ENCODE data around the gene TCAF1.
"Not testable (repeated sequence)": the region's sequence is repeated elsewhere in the genome, so short reads cannot be mapped to it uniquely, and the experiment has no call there.

Gene TCAF1

GRCh38 chr7:143850682-143851081 lies 51.3 kb downstream of the TCAF1 start:
- H3K27me3 ChIP-seq (ENCODE audit: insufficient read depth, low read depth, severe bottlenecking), result no peaks in the 10 kb centered on the region
- H3K27ac ChIP-seq, result no peak overlapping the region
- H3K4me3 ChIP-seq (ENCODE audit: low read depth, low read length), result no peak overlapping the region
- peaks cover 3% of the 10 kb centered on the region for H3K9me3 ChIP-seq (ENCODE audit: severe bottlenecking)
- DNase-seq, result no peak
- H3K36me3 ChIP-seq, result no peaks in the 10 kb centered on the region; the same call in 1 of the 2 replicates
- TF ChIP-seq, protein P1, sequence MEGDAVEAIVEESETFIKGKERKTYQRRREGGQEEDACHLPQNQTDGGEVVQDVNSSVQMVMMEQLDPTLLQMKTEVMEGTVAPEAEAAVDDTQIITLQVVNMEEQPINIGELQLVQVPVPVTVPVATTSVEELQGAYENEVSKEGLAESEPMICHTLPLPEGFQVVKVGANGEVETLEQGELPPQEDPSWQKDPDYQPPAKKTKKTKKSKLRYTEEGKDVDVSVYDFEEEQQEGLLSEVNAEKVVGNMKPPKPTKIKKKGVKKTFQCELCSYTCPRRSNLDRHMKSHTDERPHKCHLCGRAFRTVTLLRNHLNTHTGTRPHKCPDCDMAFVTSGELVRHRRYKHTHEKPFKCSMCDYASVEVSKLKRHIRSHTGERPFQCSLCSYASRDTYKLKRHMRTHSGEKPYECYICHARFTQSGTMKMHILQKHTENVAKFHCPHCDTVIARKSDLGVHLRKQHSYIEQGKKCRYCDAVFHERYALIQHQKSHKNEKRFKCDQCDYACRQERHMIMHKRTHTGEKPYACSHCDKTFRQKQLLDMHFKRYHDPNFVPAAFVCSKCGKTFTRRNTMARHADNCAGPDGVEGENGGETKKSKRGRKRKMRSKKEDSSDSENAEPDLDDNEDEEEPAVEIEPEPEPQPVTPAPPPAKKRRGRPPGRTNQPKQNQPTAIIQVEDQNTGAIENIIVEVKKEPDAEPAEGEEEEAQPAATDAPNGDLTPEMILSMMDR (IDR thresholded peaks at IDR 0.05; ENCODE audit: low read depth, low read length), result no peak

DNA sequence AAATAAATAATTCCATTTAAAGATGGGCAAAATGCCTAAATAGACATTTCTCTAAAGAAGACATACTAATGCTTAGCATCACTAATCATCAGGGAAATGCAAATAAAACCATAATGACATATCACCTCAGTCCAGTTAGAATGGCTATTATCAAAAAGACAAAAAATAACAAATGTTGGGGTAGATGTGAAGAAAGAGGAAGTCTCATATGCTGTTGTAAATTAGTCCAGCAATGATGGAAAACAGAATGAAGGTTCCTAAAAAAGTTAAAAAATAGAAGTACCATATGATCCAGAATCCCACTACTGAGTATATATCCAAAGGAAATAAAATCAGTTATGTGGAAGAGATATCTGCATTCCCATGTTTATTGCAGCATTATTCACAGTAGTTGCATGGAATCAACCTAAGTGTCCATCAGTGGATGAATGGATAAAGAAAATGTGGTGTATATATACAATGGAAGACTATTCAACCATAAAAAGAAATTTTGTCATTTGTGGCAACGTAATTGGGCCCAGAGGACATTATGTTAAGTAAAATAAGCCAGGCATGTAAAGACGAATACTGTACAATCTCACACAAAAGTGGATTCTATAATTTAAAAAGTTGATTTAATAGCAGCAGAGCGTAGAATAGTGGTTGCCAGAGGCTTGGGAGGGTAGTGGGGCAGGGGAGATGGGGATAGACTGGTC lies 52.0 kb downstream of the TCAF1 start:
- TF ChIP-seq, protein P1 (IDR thresholded peaks at IDR 0.05; ENCODE audit: low read depth, low read length), result no peak
- no peak overlapping the region for H3K27ac ChIP-seq
- H3K9me3 ChIP-seq (ENCODE audit: severe bottlenecking), result peaks cover 3% of the 10 kb centered on the region
- no peaks in the 10 kb centered on the region for H3K27me3 ChIP-seq (ENCODE audit: insufficient read depth, low read depth, severe bottlenecking)
- DNase-seq, result no peak
- no peaks in the 10 kb centered on the region; the same call in 1 of the 2 replicates for H3K36me3 ChIP-seq
- H3K4me3 ChIP-seq (ENCODE audit: low read depth, low read length), result no peak overlapping the region

GRCh38 chr7:143848192-143848591 lies 53.8 kb downstream of the TCAF1 start:
- Histone ChIP-seq H3K4me3 (ENCODE audit: low read depth, low read length) (no peak overlapping the region), H3K27ac (no peak overlapping the region), H3K36me3 (no peaks in the 10 kb centered on the region; the same call in 1 of the 2 replicates), H3K9me3 (ENCODE audit: severe bottlenecking) (peaks cover 3% of the 10 kb centered on the region), H3K27me3 (ENCODE audit: insufficient read depth, low read depth, severe bottlenecking) (no peaks in the 10 kb centered on the region)
- DNase-seq, result no peak
- TF ChIP-seq, protein P1 (IDR thresholded peaks at IDR 0.05; ENCODE audit: low read depth, low read length), result no peak

- DNase-seq, result no peak
- H3K27ac ChIP-seq, result no peak overlapping the region
- no peaks in the 10 kb centered on the region; the same call in 1 of the 2 replicates for H3K36me3 ChIP-seq
- TF ChIP-seq, protein P1 (IDR thresholded peaks at IDR 0.05; ENCODE audit: low read depth, low read length), result no peak
- H3K27me3 ChIP-seq (ENCODE audit: insufficient read depth, low read depth, severe bottlenecking), result no peaks in the 10 kb centered on the region
- peaks cover 3% of the 10 kb centered on the region for H3K9me3 ChIP-seq (ENCODE audit: severe bottlenecking)
- no peak overlapping the region for H3K4me3 ChIP-seq (ENCODE audit: low read depth, low read length)
These were observed 55.3 kb downstream of the TCAF1 start for GRCh38 chr7:143846692-143847091.

DNA sequence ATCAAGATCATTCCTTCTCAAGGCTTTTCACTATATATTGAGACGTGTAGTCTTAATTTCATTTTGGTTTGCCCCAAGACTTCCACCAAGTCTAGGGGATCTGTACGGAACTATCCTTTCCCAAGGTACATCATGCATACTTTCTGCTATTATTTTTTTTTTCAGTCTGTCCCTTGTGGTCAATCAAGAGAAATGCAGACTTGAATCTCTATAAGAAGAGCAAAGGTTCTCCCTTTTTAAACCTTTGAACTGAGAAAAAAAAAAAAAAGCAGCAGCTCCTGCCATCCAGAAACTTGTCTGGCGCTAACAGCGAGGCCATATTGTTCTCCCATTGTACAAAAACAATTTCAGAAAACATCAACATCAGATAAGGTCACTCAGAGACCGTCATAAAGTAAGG lies 60.3 kb downstream of the TCAF1 start:
- H3K9me3 ChIP-seq (ENCODE audit: severe bottlenecking); H3K4me3 ChIP-seq (ENCODE audit: low read depth, low read length); DNase-seq; H3K27me3 ChIP-seq (ENCODE audit: insufficient read depth, low read depth, severe bottlenecking); H3K36me3 ChIP-seq; H3K27ac ChIP-seq: not testable (repeated sequence)

- not testable (repeated sequence) for H3K9me3 ChIP-seq (ENCODE audit: severe bottlenecking); DNase-seq; H3K27ac ChIP-seq; H3K4me3 ChIP-seq (ENCODE audit: low read depth, low read length); H3K27me3 ChIP-seq (ENCODE audit: insufficient read depth, low read depth, severe bottlenecking); H3K36me3 ChIP-seq
These were observed 61.9 kb downstream of the TCAF1 start for GRCh38 chr7:143840062-143840461.

- TF ChIP-seq, protein P1 (IDR thresholded peaks at IDR 0.05; ENCODE audit: low read depth, low read length), result peak; percentile 44; the same call in 1 of the 2 replicates
- not testable (repeated sequence) for H3K9me3 ChIP-seq (ENCODE audit: severe bottlenecking); H3K36me3 ChIP-seq; H3K27me3 ChIP-seq (ENCODE audit: insufficient read depth, low read depth, severe bottlenecking); H3K27ac ChIP-seq
- peak overlapping the region; percentile 29 for H3K4me3 ChIP-seq (ENCODE audit: low read depth, low read length)
- peak; percentile 88 for DNase-seq
These were observed 64.8 kb downstream of the TCAF1 start for GRCh38 chr7:143837223-143837622.

GRCh38 chr7:143836622-143837021 lies 65.4 kb downstream of the TCAF1 start:
- not testable (repeated sequence) for H3K9me3 ChIP-seq (ENCODE audit: severe bottlenecking); H3K27me3 ChIP-seq (ENCODE audit: insufficient read depth, low read depth, severe bottlenecking); H3K36me3 ChIP-seq; H3K27ac ChIP-seq
- peak overlapping the region; percentile 36 for H3K4me3 ChIP-seq (ENCODE audit: low read depth, low read length)
- DNase-seq, result peak; percentile 94

- H3K36me3 ChIP-seq; H3K27me3 ChIP-seq (ENCODE audit: insufficient read depth, low read depth, severe bottlenecking); H3K9me3 ChIP-seq (ENCODE audit: severe bottlenecking); H3K27ac ChIP-seq; DNase-seq; H3K4me3 ChIP-seq (ENCODE audit: low read depth, low read length): not testable (repeated sequence)
These were observed 65.9 kb downstream of the TCAF1 start for GRCh38 chr7:143836088-143836487.
